Parathyroid adenoma (tissue), 2 donors: ENCODE results near the gene SLC26A11.
A peak's percentile ranks its signal among the peaks of the same experiment; 100 is the strongest.

Experiments used
- H2AFZ ChIP-seq: fragments of 300-600 bp; sonication (generic); one replicate; pipeline ENCODE4 v1.7.0; 2017; ENCODE audit warnings: antibody characterized with exemption, mild to moderate bottlenecking
- H3K27ac ChIP-seq: fragments of 300-600 bp; sonication (generic); one replicate; pipeline ENCODE4 v1.7.0; 2017
- H3K27me3 ChIP-seq: fragments of 300-600 bp; sonication (generic); one replicate; pipeline ENCODE4 v1.7.0; 2017; ENCODE audit warnings: low read length; ENCODE audit not compliant: control insufficient read depth, insufficient read depth
- H3K36me3 ChIP-seq: fragments of 300-600 bp; sonication (generic); one replicate; pipeline ENCODE4 v1.7.0; 2017; ENCODE audit warnings: low read length; ENCODE audit not compliant: control insufficient read depth, insufficient read depth
- H3K4me1 ChIP-seq: fragments of 300-600 bp; sonication (generic); one replicate; pipeline ENCODE4 v1.7.0; 2017; ENCODE audit warnings: control low read depth
- H3K4me2 ChIP-seq: fragments of 300-600 bp; sonication (generic); one replicate; pipeline ENCODE4 v1.7.0; 2017; ENCODE audit warnings: low read length
- H3K4me3 ChIP-seq: fragments of 300-600 bp; sonication (generic); one replicate; pipeline ENCODE4 v1.7.0; 2017; ENCODE audit warnings: low read depth, low read length
- H3K79me2 ChIP-seq: fragments of 300-600 bp; sonication (generic); one replicate; pipeline ENCODE4 v1.7.0; 2017; ENCODE audit warnings: control low read depth
- H3K9ac ChIP-seq: fragments of 300-600 bp; sonication (generic); one replicate; pipeline ENCODE4 v1.7.0; 2017; ENCODE audit warnings: mild to moderate bottlenecking
- H3K9me3 ChIP-seq: fragments of 300-600 bp; sonication (generic); one replicate; pipeline ENCODE4 v1.7.0; 2017; ENCODE audit warnings: low read length; ENCODE audit not compliant: control insufficient read depth
- CTCF ChIP-seq: fragments of 300-600 bp; sonication (generic); IDR thresholded peaks from one replicate; pipeline ENCODE4 v1.7.0; 2017; ENCODE audit warnings: antibody characterized with exemption, mild to moderate bottlenecking
- donor health status: primary hyperparathyroidism.

Gene SLC26A11

GRCh38 chr17:80219763-80220053 lies 519 bp upstream of the SLC26A11 start:
- peak overlapping the region; percentile 87 for H3K4me3 ChIP-seq
- H3K36me3 ChIP-seq, result no peaks in the 10 kb centered on the region
- no peak for TF ChIP-seq CTCF
- peak overlapping the region; percentile 67 for H3K27ac ChIP-seq
- peaks cover 8% of the 10 kb centered on the region for H3K79me2 ChIP-seq
- peak overlapping the region; percentile 79 for H3K4me2 ChIP-seq
- peak overlapping the region; percentile 97 for H2AFZ ChIP-seq
- peak overlapping the region; percentile 89 for H3K9ac ChIP-seq
- no peaks in the 10 kb centered on the region for H3K9me3 ChIP-seq
- peaks cover 12% of the 10 kb centered on the region for H3K4me1 ChIP-seq
- H3K27me3 ChIP-seq, result no peaks in the 10 kb centered on the region

- peaks cover 12% of the 10 kb centered on the region for H3K4me1 ChIP-seq
- H3K79me2 ChIP-seq, result peaks cover 8% of the 10 kb centered on the region
- H3K27me3 ChIP-seq, result no peaks in the 10 kb centered on the region
- peak overlapping the region; percentile 89 for H3K9ac ChIP-seq
- peak overlapping the region; percentile 87 for H3K4me3 ChIP-seq
- peak overlapping the region; percentile 79 for H3K4me2 ChIP-seq
- H3K9me3 ChIP-seq, result no peaks in the 10 kb centered on the region
- no peak overlapping the region for H3K27ac ChIP-seq
- no peak for TF ChIP-seq CTCF
- peak overlapping the region; percentile 97 for H2AFZ ChIP-seq
- H3K36me3 ChIP-seq, result no peaks in the 10 kb centered on the region
These were observed 549 bp downstream of the SLC26A11 start for GRCh38 chr17:80220736-80221215.

- no peaks in the 10 kb centered on the region for H3K9me3 ChIP-seq
- no peak for TF ChIP-seq CTCF
- H3K4me3 ChIP-seq, result peak overlapping the region; percentile 87
- no peaks in the 10 kb centered on the region for H3K27me3 ChIP-seq
- H3K79me2 ChIP-seq, result peaks cover 8% of the 10 kb centered on the region
- H3K9ac ChIP-seq, result no peak overlapping the region
- peak overlapping the region; percentile 79 for H3K4me2 ChIP-seq
- H3K4me1 ChIP-seq, result peaks cover 12% of the 10 kb centered on the region
- H3K27ac ChIP-seq, result no peak overlapping the region
- no peaks in the 10 kb centered on the region for H3K36me3 ChIP-seq
- no peak overlapping the region for H2AFZ ChIP-seq
These were observed 1.3 kb downstream of the SLC26A11 start for GRCh38 chr17:80221351-80222105.

GRCh38 chr17:80222376-80223141 lies 2.3 kb downstream of the SLC26A11 start:
- H3K79me2 ChIP-seq, result peaks cover 11% of the 10 kb centered on the region
- H3K36me3 ChIP-seq, result no peaks in the 10 kb centered on the region
- no peak overlapping the region for H3K9ac ChIP-seq
- no peak overlapping the region for H2AFZ ChIP-seq
- no peak overlapping the region for H3K4me3 ChIP-seq
- no peaks in the 10 kb centered on the region for H3K9me3 ChIP-seq
- peaks cover 12% of the 10 kb centered on the region for H3K4me1 ChIP-seq
- no peak for TF ChIP-seq CTCF
- no peaks in the 10 kb centered on the region for H3K27me3 ChIP-seq
- H3K27ac ChIP-seq, result no peak overlapping the region
- no peak overlapping the region for H3K4me2 ChIP-seq
